Fibroblast of skin of scalp (primary cell): ENCODE data around the gene MX2.

Experiments
- DNase-seq: peaks from one replicate; pipeline ENCODE4 v3.0.0-alpha.2; 2013

Gene MX2

GRCh38 chr21:41438425-41439113 lies 76.7 kb downstream of the MX2 start:
- no peak for DNase-seq

- DNase-seq = peak; percentile 11
Observed at GRCh38 chr21:41439248-41439647, 77.4 kb downstream of the MX2 start.

GRCh38 chr21:41441546-41441945 lies 79.7 kb downstream of the MX2 start:
- DNase-seq = no peak

GRCh38 chr21:41442481-41443186 lies 80.8 kb downstream of the MX2 start:
- peak; percentile 46 for DNase-seq

- DNase-seq = no peak
Observed at GRCh38 chr21:41443562-41443961, 81.7 kb downstream of the MX2 start.

- no peak for DNase-seq
Observed at GRCh38 chr21:41444703-41445464, 83.1 kb downstream of the MX2 start.

- DNase-seq = no peak
Observed at GRCh38 chr21:41445465-41445862, 83.6 kb downstream of the MX2 start.

- peak; percentile 11 for DNase-seq
Observed at GRCh38 chr21:41446586-41446985, 84.8 kb downstream of the MX2 start.

- no peak for DNase-seq
Observed at GRCh38 chr21:41447356-41447755, 85.5 kb downstream of the MX2 start.

- DNase-seq = no peak
Observed at GRCh38 chr21:41449613-41450012, 87.8 kb downstream of the MX2 start.

- DNase-seq = no peak
Observed at GRCh38 chr21:41451753-41452676, 90.2 kb downstream of the MX2 start.

- no peak for DNase-seq
Observed at GRCh38 chr21:41453198-41453597, 91.4 kb downstream of the MX2 start.

- no peak for DNase-seq
Observed at GRCh38 chr21:41453761-41454160, 91.9 kb downstream of the MX2 start.

- no peak for DNase-seq
Observed at GRCh38 chr21:41458121-41458520, 96.3 kb downstream of the MX2 start.

- no peak for DNase-seq
Observed at GRCh38 chr21:41458559-41458958, 96.7 kb downstream of the MX2 start.
